HL-60/S4 treated with retinoic acid at 250 ng/mL for 4 days and 3 days (cell line): ENCODE results near the gene MAN1C1.

Experiments used
- in situ Hi-C: fragments of 300-500 bp; cut with MboI; formaldehyde crosslinking; loops from 2 replicates; pipeline ENCODE4 v1.7.0; 2022; ENCODE audit warnings: low sequenced_read_pairs

The MAN1C1 gene

GRCh38 chr1:25711555-25712298, 95.1 kb downstream of the MAN1C1 start:
- in situ Hi-C loops, result no loop called here

- in situ Hi-C loops, result no loop called here
These were observed 95.8 kb downstream of the MAN1C1 start for GRCh38 chr1:25712299-25712970.

- in situ Hi-C loops, result no loop called here
These were observed 97.4 kb downstream of the MAN1C1 start for GRCh38 chr1:25713961-25714360.

- in situ Hi-C loops, result no loop called here
These were observed 97.9 kb downstream of the MAN1C1 start for GRCh38 chr1:25714372-25714931.

GRCh38 chr1:25715888-25716287, 99.3 kb downstream of the MAN1C1 start:
- in situ Hi-C loops, result no loop called here

GRCh38 chr1:25716320-25716719, 99.7 kb downstream of the MAN1C1 start:
- in situ Hi-C loops, result no loop called here

- in situ Hi-C loops, result no loop called here
These were observed 102.1 kb downstream of the MAN1C1 start for GRCh38 chr1:25718732-25719131.

- in situ Hi-C loops, result no loop called here
These were observed 104.0 kb downstream of the MAN1C1 start for GRCh38 chr1:25720624-25721023.

- in situ Hi-C loops, result no loop called here
These were observed 106.8 kb downstream of the MAN1C1 start for GRCh38 chr1:25723250-25723880.

- in situ Hi-C loops, result no loop called here
These were observed 107.6 kb downstream of the MAN1C1 start for GRCh38 chr1:25724201-25724600.

- in situ Hi-C loops, result no loop called here
These were observed 108.4 kb downstream of the MAN1C1 start for GRCh38 chr1:25724966-25725365.

GRCh38 chr1:25725482-25725881, 108.9 kb downstream of the MAN1C1 start:
- in situ Hi-C loops, result no loop called here

- in situ Hi-C loops, result no loop called here
These were observed 110.5 kb downstream of the MAN1C1 start for GRCh38 chr1:25727088-25727487.

- in situ Hi-C loops, result no loop called here
These were observed 111.2 kb downstream of the MAN1C1 start for GRCh38 chr1:25727635-25728286.

- in situ Hi-C loops, result no loop called here
These were observed 111.8 kb downstream of the MAN1C1 start for GRCh38 chr1:25728301-25728935.

GRCh38 chr1:25729045-25729444, 112.5 kb downstream of the MAN1C1 start:
- in situ Hi-C loops, result no loop called here

GRCh38 chr1:25729790-25730644, 113.4 kb downstream of the MAN1C1 start:
- in situ Hi-C loops, result no loop called here

GRCh38 chr1:25731148-25731547, 114.6 kb downstream of the MAN1C1 start:
- in situ Hi-C loops, result no loop called here

GRCh38 chr1:25731626-25732370, 115.2 kb downstream of the MAN1C1 start:
- in situ Hi-C loops, result no loop called here
